Prostate gland (tissue), 2 donors: ENCODE measurements around the gene ATF5. TPM values are rescaled to one million over a fixed set of nuclear protein-coding genes. Genes with fewer than 3 reads are reported as not detected.

Source experiments
- DNase-seq: peaks from one replicate; pipeline ENCODE4 v3.0.0-alpha.2; 2019; ENCODE audit warnings: low spot score
- H3K27ac ChIP-seq, 2 donors: fragments of 200-600 bp; sonication (generic); 2 replicates each; pipeline ENCODE4 v1.5.1; 2017 to 2019
- H3K27me3 ChIP-seq: fragments of 200-600 bp; sonication (generic); replicated peaks from 2 replicates; pipeline ENCODE4 v1.5.1; 2019; ENCODE audit not compliant: insufficient read depth
- H3K36me3 ChIP-seq, 2 donors: fragments of 200-600 bp; sonication (generic); 1 replicate in 1 of 2; 2 replicates in 1 of 2; pipeline versions ENCODE4 v1.5.1 to v1.8.1; 2017 to 2019
- H3K4me1 ChIP-seq: fragments of 200-600 bp; sonication (generic); replicated peaks from 2 replicates; pipeline ENCODE4 v1.5.1; 2019
- H3K4me3 ChIP-seq, 2 donors: fragments of 200-600 bp; sonication (generic); 2 replicates each; pipeline ENCODE4 v1.5.1; 2017 to 2019
- H3K9me3 ChIP-seq: fragments of 200-600 bp; sonication (generic); 2 replicates; pipeline ENCODE4 v1.5.1; 2017
- POLR2A ChIP-seq: fragments of 450-650 bp; IDR thresholded peaks from one replicate; pipeline ENCODE4 v1.6.1; 2016; ENCODE audit warnings: antibody characterized with exemption, mild to moderate bottlenecking
- POLR2AphosphoS5 ChIP-seq: sonication (generic); formaldehyde crosslinking; IDR thresholded peaks from one replicate; pipeline ENCODE4 v1.6.1; 2017; ENCODE audit warnings: antibody characterized with exemption
- WGBS: methylation state at CpG from one replicate; pipeline ENCODE4 v1.1.5; 2018; 5-methylcytosine and 5-hydroxymethylcytosine counted together
- intact Hi-C: fragments of 100-400 bp; cut with DNase I; formaldehyde crosslinking; loops from one replicate; pipeline ENCODE4 v1.14.2; 2022
- total RNA-seq, 2 donors: library from RNA; depleted of rRNA; stranded (reverse); fragments of >200 nt; gene quantifications; one replicate each; pipeline ENCODE4 v1.1.0, GENCODE V29; 2016
- TF ChIP-seq, protein P1 (sequence below), 4 experiments: fragments of 200-600 bp in 2 of 4; fragments of 450-650 bp in 2 of 4; sonication (generic) in 2 of 4; IDR thresholded peaks; 1 replicate in 3 of 4; 2 replicates in 1 of 4; pipeline ENCODE4 v1.5.1; 2016 to 2019; ENCODE audit warnings: antibody characterized with exemption in 4 of 4, mild to moderate bottlenecking in 2 of 4, moderate library complexity in 2 of 4

Gene ATF5
- total RNA-seq, 2 donors from 2014 or later, result 14.0 to 16.4 TPM

DNA sequence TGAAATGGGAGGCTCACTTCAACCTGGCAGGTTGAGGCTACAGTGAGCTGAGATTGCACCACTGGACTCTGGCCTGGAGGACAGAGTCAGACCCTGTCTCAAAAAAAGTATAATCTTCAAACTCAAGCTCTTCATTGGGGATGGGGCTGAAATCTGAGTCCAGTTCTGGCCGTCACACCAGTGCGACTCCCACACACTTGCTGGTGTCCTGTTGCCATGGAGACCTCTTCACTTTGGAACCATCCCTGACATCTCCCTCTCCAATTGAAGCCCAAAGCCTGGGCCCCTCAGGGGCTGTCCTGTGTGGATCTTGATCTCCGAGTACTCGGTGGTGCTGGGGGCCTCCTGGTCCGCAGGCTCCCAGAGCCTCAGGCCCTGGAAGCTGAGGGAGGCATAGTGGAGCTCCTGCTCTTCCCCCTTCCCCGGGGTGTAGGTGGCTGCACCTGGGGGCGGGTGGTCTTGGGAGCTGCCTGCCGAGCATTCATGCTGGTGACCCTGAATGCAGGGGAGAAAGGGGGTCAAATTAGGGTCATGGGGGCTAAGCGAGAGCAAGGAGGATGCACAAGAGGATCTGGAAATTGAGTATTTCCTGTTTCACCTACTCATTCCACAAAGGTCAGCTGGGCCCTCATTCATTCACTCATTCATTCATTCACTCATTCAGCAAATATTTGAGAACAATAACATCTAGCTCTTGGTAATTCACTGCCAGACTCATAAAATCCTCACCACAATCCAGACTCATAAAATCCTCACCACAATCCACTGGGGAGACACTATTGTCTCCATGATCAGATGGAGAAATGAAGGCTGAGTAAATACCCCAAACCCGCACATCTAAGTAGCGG lies 21.0 kb downstream of the ATF5 start:
- Histone ChIP-seq H3K27me3 (no peaks in the 10 kb centered on the region), H3K27ac (no peak overlapping the region), H3K4me3 (no peak overlapping the region), H3K4me1 (no peaks in the 10 kb centered on the region), H3K9me3 (no peaks in the 10 kb centered on the region), H3K36me3 (no peaks in the 10 kb centered on the region)
- DNase-seq, result no peak
- intact Hi-C loops, result no loop called here
- WGBS, result 38% methylated on average over 11 of the region's 11 CpGs
- no peak for TF ChIP-seq POLR2A
- TF ChIP-seq POLR2AphosphoS5, result no peak
- TF ChIP-seq, protein P1, sequence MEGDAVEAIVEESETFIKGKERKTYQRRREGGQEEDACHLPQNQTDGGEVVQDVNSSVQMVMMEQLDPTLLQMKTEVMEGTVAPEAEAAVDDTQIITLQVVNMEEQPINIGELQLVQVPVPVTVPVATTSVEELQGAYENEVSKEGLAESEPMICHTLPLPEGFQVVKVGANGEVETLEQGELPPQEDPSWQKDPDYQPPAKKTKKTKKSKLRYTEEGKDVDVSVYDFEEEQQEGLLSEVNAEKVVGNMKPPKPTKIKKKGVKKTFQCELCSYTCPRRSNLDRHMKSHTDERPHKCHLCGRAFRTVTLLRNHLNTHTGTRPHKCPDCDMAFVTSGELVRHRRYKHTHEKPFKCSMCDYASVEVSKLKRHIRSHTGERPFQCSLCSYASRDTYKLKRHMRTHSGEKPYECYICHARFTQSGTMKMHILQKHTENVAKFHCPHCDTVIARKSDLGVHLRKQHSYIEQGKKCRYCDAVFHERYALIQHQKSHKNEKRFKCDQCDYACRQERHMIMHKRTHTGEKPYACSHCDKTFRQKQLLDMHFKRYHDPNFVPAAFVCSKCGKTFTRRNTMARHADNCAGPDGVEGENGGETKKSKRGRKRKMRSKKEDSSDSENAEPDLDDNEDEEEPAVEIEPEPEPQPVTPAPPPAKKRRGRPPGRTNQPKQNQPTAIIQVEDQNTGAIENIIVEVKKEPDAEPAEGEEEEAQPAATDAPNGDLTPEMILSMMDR (IDR thresholded peaks at IDR 0.05), result no peak

- 61% methylated on average over 5 of the region's 5 CpGs for WGBS
- no peaks in the 10 kb centered on the region for H3K27me3 ChIP-seq
- TF ChIP-seq POLR2AphosphoS5 (no peak), POLR2A (no peak)
- TF ChIP-seq, protein P1 (IDR thresholded peaks at IDR 0.05), result no peak
- intact Hi-C loops, result no loop called here
- H3K36me3 ChIP-seq, result no peaks in the 10 kb centered on the region
- H3K4me1 ChIP-seq, result no peaks in the 10 kb centered on the region
- DNase-seq, result no peak
- H3K27ac ChIP-seq, result no peak overlapping the region
- no peaks in the 10 kb centered on the region for H3K9me3 ChIP-seq
- H3K4me3 ChIP-seq, result no peak overlapping the region
Measured at GRCh38 chr19:49950590-49950948, 21.6 kb downstream of the ATF5 start.

DNA sequence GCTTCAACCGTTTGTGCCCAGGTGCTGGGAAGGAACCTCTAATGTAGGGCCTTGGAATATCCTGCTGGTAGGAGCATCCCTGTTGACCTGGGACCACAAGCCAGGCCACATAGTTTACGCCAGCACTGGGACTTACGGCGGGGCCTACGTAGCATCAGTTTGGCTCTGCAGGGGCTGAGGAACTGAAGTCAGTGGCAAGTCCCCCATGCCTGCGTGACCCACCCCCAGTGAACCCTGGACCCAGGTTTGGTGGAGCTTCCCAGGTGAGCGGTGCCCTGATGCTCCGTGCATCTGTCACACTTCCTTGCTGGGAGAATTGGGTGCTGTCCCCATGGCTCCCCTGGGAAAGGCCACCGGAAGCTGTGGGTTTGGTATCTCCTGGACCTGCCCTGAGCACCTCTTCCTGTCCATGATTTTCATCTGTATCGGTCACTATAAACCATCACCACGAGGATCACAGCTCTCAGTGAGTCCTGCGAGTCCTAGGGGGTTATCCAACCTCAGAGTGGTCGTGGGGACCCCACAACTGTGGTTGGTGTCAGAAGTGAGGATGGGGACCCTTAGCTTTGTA lies 22.0 kb downstream of the ATF5 start:
- 94% methylated on average over 13 of the region's 13 CpGs for WGBS
- DNase-seq, result no peak

GRCh38 chr19:49951806-49952478 lies 22.9 kb downstream of the ATF5 start:
- no peaks in the 10 kb centered on the region for H3K4me1 ChIP-seq
- no peak overlapping the region for H3K4me3 ChIP-seq
- H3K36me3 ChIP-seq, result no peaks in the 10 kb centered on the region
- WGBS, result 92% methylated on average over 9 of the region's 9 CpGs
- no peaks in the 10 kb centered on the region for H3K27me3 ChIP-seq
- TF ChIP-seq, protein P1 (IDR thresholded peaks at IDR 0.05), result no peak
- TF ChIP-seq POLR2A (no peak), POLR2AphosphoS5 (no peak)
- DNase-seq, result no peak
- intact Hi-C loops, result no loop called here
- H3K9me3 ChIP-seq, result no peaks in the 10 kb centered on the region
- no peak overlapping the region for H3K27ac ChIP-seq

More for the DNA sequence above, 22.0 kb downstream of the ATF5 start:
- no peak overlapping the region for H3K27ac ChIP-seq
- no peak for TF ChIP-seq POLR2AphosphoS5
- TF ChIP-seq POLR2A, result no peak
- TF ChIP-seq, protein P1 (IDR thresholded peaks at IDR 0.05), result no peak
- no peaks in the 10 kb centered on the region for H3K36me3 ChIP-seq
- no peaks in the 10 kb centered on the region for H3K4me1 ChIP-seq
- no peaks in the 10 kb centered on the region for H3K27me3 ChIP-seq
- intact Hi-C loops, result no loop called here
- H3K4me3 ChIP-seq, result no peak overlapping the region
- H3K9me3 ChIP-seq, result no peaks in the 10 kb centered on the region
